Stomach (tissue), 4 donors: ENCODE measurements around the gene CACNB2.

Source experiments
- POLR2A ChIP-seq, 4 donors: fragments of 450-650 bp; IDR thresholded peaks; one replicate each; pipeline ENCODE4 v1.6.1; 2016; ENCODE audit warnings: antibody characterized with exemption in 4 of 4, control low read depth in 2 of 4, mild to moderate bottlenecking in 1 of 4, moderate library complexity in 1 of 4
- TF ChIP-seq, protein P1 (sequence below), 7 experiments: fragments of 450-650 bp in 4 of 7; fragments of 200-600 bp in 3 of 7; sonication (generic) in 3 of 7; IDR thresholded peaks; one replicate each; pipeline ENCODE4 v1.5.1; 2016 to 2019; ENCODE audit warnings: antibody characterized with exemption in 7 of 7, control low read depth in 2 of 7, mild to moderate bottlenecking in 1 of 7

DNA sequence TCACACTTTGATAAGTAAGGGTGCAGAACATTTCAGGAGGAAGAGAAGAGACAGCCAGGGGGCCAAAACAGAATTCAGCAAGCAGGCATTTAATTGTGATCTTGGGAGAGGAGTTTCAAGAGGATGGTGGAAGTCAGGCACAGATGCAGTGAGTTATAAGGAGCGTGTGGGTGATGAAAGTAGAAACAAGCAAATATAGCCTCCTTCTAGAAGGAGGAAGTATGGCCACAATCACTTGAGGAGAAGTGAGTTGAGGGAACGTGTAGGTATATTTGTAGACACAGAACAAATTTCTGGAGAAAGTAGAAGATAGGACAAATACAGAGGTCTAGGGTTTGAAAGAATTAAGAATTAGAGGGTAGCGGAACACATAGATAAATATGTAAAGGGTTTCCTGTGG is 165.8 kb downstream of the CACNB2 start:
- TF ChIP-seq, protein P1, sequence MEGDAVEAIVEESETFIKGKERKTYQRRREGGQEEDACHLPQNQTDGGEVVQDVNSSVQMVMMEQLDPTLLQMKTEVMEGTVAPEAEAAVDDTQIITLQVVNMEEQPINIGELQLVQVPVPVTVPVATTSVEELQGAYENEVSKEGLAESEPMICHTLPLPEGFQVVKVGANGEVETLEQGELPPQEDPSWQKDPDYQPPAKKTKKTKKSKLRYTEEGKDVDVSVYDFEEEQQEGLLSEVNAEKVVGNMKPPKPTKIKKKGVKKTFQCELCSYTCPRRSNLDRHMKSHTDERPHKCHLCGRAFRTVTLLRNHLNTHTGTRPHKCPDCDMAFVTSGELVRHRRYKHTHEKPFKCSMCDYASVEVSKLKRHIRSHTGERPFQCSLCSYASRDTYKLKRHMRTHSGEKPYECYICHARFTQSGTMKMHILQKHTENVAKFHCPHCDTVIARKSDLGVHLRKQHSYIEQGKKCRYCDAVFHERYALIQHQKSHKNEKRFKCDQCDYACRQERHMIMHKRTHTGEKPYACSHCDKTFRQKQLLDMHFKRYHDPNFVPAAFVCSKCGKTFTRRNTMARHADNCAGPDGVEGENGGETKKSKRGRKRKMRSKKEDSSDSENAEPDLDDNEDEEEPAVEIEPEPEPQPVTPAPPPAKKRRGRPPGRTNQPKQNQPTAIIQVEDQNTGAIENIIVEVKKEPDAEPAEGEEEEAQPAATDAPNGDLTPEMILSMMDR (IDR thresholded peaks at IDR 0.05): no peak
- TF ChIP-seq POLR2A (IDR thresholded peaks at IDR 0.05): no peak
